Panc1 (cell line): Measurements from ENCODE around the gene PRDM7. TPM values are rescaled to one million over a fixed set of nuclear protein-coding genes. Genes with fewer than 3 reads are reported as not detected.

Experiments used
- ATAC-seq: fragments of 200-7000 bp; cut with Tn5 transposase; 2 replicates; pipeline ENCODE4 v1.9.1; 2020; ENCODE audit warnings: mild to moderate bottlenecking, moderate library complexity
- BruUV-seq: library from RNA; stranded (reverse); fragments of 400-500 nt; replicated peaks from 2 replicates; lab custom pipeline; 2021; lab: Mats Ljungman, UMichigan
- CTCF ChIA-PET: fragments of 300-600 bp; sonication (Branson Sonifier 250); formaldehyde crosslinking; loops from one replicate; lab custom pipeline; 2022; ENCODE audit warnings: antibody characterized with exemption; lab: Charles Lee
- POLR2A ChIA-PET: fragments of 300-600 bp; sonication (Branson Sonifier 250); formaldehyde crosslinking; loops from one replicate; lab custom pipeline; 2022; ENCODE audit warnings: antibody characterized with exemption; lab: Charles Lee
- DNase-seq: peaks from one replicate; pipeline ENCODE4 v3.0.0-alpha.2; 2010; ENCODE audit warnings: low read depth, low spot score
- H3K27ac ChIP-seq: 2 replicates; pipeline ENCODE4 v1.5.1; 2011; ENCODE audit warnings: mild to moderate bottlenecking, low read length, inconsistent platforms
- H3K27me3 ChIP-seq: fragments of 200-500 bp; sonication (Bioruptor generic); 2 replicates; pipeline ENCODE4 v1.6.0; 2014; ENCODE audit warnings: low read length, inconsistent platforms; ENCODE audit not compliant: control insufficient read depth, insufficient read depth
- H3K36me3 ChIP-seq: fragments of 200-500 bp; sonication (Bioruptor generic); 2 replicates; pipeline ENCODE4 v1.5.1; 2014; ENCODE audit warnings: inconsistent platforms, mild to moderate bottlenecking, low read length, moderate library complexity; ENCODE audit not compliant: control insufficient read depth, insufficient read depth
- H3K4me1 ChIP-seq: 2 replicates; pipeline ENCODE4 v1.5.1; 2011; ENCODE audit warnings: inconsistent platforms, mild to moderate bottlenecking, low read length, moderate library complexity; ENCODE audit not compliant: control insufficient read depth, insufficient read depth
- H3K4me3 ChIP-seq, 2 experiments: 2 replicates each; pipeline ENCODE4 v1.5.1; 2011 to 2012; ENCODE audit warnings: low read depth in 2 of 2, low read length in 2 of 2, mild to moderate bottlenecking in 2 of 2, inconsistent platforms in 1 of 2, moderate library complexity in 1 of 2
- H3K9me3 ChIP-seq: fragments of 200-500 bp; sonication (Bioruptor generic); 2 replicates; pipeline ENCODE4 v1.5.1; 2014; ENCODE audit warnings: low read depth, mild to moderate bottlenecking, inconsistent platforms, low read length, moderate library complexity; ENCODE audit not compliant: control insufficient read depth, insufficient read depth
- POLR2AphosphoS5 ChIP-seq: IDR thresholded peaks from 2 replicates; pipeline ENCODE4 v1.6.1; 2012; ENCODE audit warnings: mild to moderate bottlenecking, low read depth, low read length, moderate library complexity
- SIN3A ChIP-seq: IDR thresholded peaks from 2 replicates; pipeline ENCODE4 v1.6.1; 2012; ENCODE audit warnings: low read depth, mild to moderate bottlenecking, low read length, moderate library complexity, borderline replicate concordance; ENCODE audit not compliant: insufficient read depth
- TCF7L2 ChIP-seq: IDR thresholded peaks from 2 replicates; pipeline ENCODE4 v1.6.1; 2011; ENCODE audit warnings: mild to moderate bottlenecking, low read depth, low read length, inconsistent platforms
- in situ Hi-C: cut with HindIII; loops from 2 replicates; pipeline ENCODE4 v1.10.0; 2016; ENCODE audit warnings: low sequenced_read_pairs, low pct_unique_long_range_greater_than_20kb
- intact Hi-C: fragments of 100-400 bp; cut with micrococcal nuclease; formaldehyde crosslinking; loops from one replicate; pipeline ENCODE4 v1.10.0; 2022; ENCODE audit not compliant: unreplicated experiment
- total RNA-seq: library from RNA; stranded (reverse); gene quantifications from one replicate; pipeline ENCODE4 v1.2.1, GENCODE V29; 2021; ENCODE audit not compliant: unreplicated experiment
- TF ChIP-seq, protein P1 (sequence below), 2 experiments: IDR thresholded peaks; 2 replicates each; pipeline ENCODE4 v1.6.1; 2011 to 2012; ENCODE audit warnings: low read depth in 2 of 2, control low read depth in 1 of 2, low read length in 1 of 2, mild to moderate bottlenecking in 1 of 2, moderate library complexity in 1 of 2; ENCODE audit not compliant: insufficient read depth in 1 of 2
- TF ChIP-seq, protein P2 (sequence below): fragments of 450-650 bp; IDR thresholded peaks from 2 replicates; pipeline ENCODE4 v1.5.1; 2017; ENCODE audit warnings: mild to moderate bottlenecking

The PRDM7 gene
- total RNA-seq, 1 experiment from 2014 or later: not detected

DNA sequence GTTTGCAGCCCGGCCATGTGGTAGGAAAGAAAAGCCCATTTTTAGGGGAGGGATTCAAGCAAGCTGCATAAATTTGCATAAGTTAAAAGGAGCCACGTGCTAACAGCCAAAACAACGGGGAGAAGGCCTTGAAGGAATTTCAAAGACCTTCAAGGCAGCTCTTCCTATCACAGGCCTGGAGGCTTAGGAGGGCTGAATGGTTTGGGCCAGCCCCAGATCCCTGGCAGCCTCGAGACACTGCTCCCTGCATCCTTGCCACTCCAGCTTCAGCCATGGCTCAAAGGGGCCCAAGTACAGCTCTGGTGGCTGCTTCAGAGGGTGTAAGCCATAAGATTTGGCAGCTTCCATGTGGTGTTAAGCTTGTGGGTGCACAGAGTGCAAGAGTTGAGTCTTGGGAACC, 22.6 kb downstream of the PRDM7 start:
- in situ Hi-C loops (no loop called here), intact Hi-C loops (no loop called here)
- POLR2A ChIA-PET: no interaction called here
- TF ChIP-seq, protein P1, sequence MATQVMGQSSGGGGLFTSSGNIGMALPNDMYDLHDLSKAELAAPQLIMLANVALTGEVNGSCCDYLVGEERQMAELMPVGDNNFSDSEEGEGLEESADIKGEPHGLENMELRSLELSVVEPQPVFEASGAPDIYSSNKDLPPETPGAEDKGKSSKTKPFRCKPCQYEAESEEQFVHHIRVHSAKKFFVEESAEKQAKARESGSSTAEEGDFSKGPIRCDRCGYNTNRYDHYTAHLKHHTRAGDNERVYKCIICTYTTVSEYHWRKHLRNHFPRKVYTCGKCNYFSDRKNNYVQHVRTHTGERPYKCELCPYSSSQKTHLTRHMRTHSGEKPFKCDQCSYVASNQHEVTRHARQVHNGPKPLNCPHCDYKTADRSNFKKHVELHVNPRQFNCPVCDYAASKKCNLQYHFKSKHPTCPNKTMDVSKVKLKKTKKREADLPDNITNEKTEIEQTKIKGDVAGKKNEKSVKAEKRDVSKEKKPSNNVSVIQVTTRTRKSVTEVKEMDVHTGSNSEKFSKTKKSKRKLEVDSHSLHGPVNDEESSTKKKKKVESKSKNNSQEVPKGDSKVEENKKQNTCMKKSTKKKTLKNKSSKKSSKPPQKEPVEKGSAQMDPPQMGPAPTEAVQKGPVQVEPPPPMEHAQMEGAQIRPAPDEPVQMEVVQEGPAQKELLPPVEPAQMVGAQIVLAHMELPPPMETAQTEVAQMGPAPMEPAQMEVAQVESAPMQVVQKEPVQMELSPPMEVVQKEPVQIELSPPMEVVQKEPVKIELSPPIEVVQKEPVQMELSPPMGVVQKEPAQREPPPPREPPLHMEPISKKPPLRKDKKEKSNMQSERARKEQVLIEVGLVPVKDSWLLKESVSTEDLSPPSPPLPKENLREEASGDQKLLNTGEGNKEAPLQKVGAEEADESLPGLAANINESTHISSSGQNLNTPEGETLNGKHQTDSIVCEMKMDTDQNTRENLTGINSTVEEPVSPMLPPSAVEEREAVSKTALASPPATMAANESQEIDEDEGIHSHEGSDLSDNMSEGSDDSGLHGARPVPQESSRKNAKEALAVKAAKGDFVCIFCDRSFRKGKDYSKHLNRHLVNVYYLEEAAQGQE (IDR thresholded peaks at IDR 0.05; ENCODE audit: insufficient read depth in 1 of 2, low read depth in 2 of 2, low read length in 1 of 2): no peak
- TF ChIP-seq POLR2AphosphoS5 (no peak), SIN3A (no peak), TCF7L2 (no peak)
- TF ChIP-seq, protein P2, sequence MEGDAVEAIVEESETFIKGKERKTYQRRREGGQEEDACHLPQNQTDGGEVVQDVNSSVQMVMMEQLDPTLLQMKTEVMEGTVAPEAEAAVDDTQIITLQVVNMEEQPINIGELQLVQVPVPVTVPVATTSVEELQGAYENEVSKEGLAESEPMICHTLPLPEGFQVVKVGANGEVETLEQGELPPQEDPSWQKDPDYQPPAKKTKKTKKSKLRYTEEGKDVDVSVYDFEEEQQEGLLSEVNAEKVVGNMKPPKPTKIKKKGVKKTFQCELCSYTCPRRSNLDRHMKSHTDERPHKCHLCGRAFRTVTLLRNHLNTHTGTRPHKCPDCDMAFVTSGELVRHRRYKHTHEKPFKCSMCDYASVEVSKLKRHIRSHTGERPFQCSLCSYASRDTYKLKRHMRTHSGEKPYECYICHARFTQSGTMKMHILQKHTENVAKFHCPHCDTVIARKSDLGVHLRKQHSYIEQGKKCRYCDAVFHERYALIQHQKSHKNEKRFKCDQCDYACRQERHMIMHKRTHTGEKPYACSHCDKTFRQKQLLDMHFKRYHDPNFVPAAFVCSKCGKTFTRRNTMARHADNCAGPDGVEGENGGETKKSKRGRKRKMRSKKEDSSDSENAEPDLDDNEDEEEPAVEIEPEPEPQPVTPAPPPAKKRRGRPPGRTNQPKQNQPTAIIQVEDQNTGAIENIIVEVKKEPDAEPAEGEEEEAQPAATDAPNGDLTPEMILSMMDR: no peak
- Histone ChIP-seq H3K27me3 (no peaks in the 10 kb centered on the region), H3K4me1 (no peaks in the 10 kb centered on the region), H3K27ac (no peak overlapping the region), H3K4me3 (no peak overlapping the region), H3K36me3 (no peaks in the 10 kb centered on the region), H3K9me3 (no peaks in the 10 kb centered on the region)
- no peak for ATAC-seq
- DNase-seq: no peak
- no TSS peak for BruUV-seq
- CTCF ChIA-PET: no interaction called here

DNA sequence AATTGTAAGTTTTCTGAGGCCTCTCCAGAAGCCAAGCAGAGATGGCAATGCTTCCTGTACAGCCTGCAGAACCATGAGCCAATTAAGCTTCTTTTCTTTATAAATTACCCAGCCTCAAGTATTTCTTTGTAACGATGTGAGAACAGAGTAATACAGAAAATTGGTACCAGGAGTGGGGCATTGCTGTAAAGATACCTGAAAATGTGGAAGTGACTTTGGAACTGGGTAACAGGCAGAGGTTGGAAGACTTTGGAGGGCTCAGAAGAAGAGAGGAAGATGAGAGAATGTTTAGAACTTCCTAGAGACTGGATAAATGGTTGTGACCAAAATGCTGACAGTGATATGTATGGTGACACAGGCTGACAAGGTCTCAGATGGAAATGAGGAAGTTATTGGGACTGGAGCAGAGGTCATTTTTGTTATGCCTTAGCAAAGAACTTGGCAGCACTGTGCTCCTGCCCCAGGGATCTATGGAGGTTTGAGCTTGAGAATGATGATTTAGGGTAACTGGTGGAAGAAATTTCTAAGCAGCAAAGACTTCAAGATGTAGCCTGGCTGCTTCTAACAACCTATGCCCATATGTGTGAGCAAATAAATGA, 23.1 kb downstream of the PRDM7 start:
- Histone ChIP-seq H3K36me3 (no peaks in the 10 kb centered on the region), H3K9me3 (no peaks in the 10 kb centered on the region), H3K27ac (no peak overlapping the region), H3K4me3 (no peak overlapping the region), H3K27me3 (no peaks in the 10 kb centered on the region), H3K4me1 (no peaks in the 10 kb centered on the region)
- ChIA-PET CTCF (no interaction called here), POLR2A (no interaction called here)
- ATAC-seq: no peak
- TF ChIP-seq, protein P1 (IDR thresholded peaks at IDR 0.05; ENCODE audit: insufficient read depth in 1 of 2, low read depth in 2 of 2, low read length in 1 of 2): no peak
- no peak for TF ChIP-seq SIN3A
- TF ChIP-seq, protein P2: no peak
- TF ChIP-seq TCF7L2: no peak
- no peak for TF ChIP-seq POLR2AphosphoS5
- no TSS peak for BruUV-seq
- DNase-seq: no peak
- in situ Hi-C loops (no loop called here), intact Hi-C loops (no loop called here)
